Sigmoid colon (tissue), 3 donors: ENCODE results near the gene TRPV4.

Experiments
- POLR2A ChIP-seq, 2 donors: fragments of 450-650 bp; IDR thresholded peaks; one replicate each; pipeline ENCODE4 v1.6.1; 2016; ENCODE audit warnings: antibody characterized with exemption in 2 of 2, mild to moderate bottlenecking in 2 of 2, moderate library complexity in 2 of 2
- TF ChIP-seq, protein P1 (sequence below), 4 experiments: fragments of 450-650 bp in 3 of 4; fragments of 200-600 bp in 1 of 4; IDR thresholded peaks; one replicate each; pipeline ENCODE4 v1.5.1; 2016 to 2019; ENCODE audit warnings: antibody characterized with exemption in 4 of 4, mild to moderate bottlenecking in 3 of 4, moderate library complexity in 2 of 4

DNA sequence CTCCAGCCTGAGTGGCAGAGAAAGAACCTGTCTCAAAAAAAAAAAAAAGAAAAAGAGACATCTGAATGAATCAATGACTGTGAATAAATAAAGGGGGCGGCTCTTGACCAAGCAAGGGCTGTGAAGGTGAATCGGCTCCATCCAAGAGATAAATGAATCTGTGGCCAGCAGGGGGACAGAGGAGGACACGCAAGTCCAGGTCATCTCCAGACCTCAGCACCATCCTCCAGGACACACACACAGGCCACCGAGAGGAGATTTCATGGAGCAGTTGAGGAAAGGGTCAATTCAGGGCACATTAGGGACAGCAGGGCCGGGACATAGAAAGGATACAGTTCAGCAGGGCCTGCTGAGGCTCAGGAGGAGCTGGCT lies 21.6 kb downstream of the TRPV4 start:
- TF ChIP-seq, protein P1, sequence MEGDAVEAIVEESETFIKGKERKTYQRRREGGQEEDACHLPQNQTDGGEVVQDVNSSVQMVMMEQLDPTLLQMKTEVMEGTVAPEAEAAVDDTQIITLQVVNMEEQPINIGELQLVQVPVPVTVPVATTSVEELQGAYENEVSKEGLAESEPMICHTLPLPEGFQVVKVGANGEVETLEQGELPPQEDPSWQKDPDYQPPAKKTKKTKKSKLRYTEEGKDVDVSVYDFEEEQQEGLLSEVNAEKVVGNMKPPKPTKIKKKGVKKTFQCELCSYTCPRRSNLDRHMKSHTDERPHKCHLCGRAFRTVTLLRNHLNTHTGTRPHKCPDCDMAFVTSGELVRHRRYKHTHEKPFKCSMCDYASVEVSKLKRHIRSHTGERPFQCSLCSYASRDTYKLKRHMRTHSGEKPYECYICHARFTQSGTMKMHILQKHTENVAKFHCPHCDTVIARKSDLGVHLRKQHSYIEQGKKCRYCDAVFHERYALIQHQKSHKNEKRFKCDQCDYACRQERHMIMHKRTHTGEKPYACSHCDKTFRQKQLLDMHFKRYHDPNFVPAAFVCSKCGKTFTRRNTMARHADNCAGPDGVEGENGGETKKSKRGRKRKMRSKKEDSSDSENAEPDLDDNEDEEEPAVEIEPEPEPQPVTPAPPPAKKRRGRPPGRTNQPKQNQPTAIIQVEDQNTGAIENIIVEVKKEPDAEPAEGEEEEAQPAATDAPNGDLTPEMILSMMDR (IDR thresholded peaks at IDR 0.05), result no peak
- TF ChIP-seq POLR2A (IDR thresholded peaks at IDR 0.05), result no peak
